HG03139 (cell line): ENCODE data around the gene XIRP2.

Experiments used
- ATAC-seq: cut with Tn5 transposase; IDR thresholded peaks from one replicate; pipeline ENCODE4 v1.9.1; 2021; ENCODE audit not compliant: unreplicated experiment

Gene XIRP2

GRCh38 chr2:167275046-167275445 lies 386.8 kb downstream of the XIRP2 start:
- no peak for ATAC-seq

DNA sequence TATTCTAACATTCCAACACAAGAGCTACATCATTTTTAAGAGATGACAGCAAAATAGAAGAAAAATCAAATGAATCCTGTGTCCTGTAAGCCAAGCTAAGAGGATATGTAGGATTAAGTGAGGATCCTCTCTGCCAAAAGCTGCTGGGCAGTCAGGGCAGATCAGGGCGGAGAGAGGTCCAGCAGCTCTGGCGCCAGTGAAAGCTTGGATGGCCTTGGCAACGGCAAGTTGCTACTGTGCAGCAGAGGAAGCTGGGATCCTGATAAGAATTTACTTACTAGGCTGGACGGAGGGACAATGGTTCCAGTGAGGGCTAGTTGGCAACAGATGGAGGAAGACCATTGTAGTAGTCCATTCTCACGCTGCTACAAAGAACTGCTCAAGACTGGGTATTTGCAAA lies 391.5 kb downstream of the XIRP2 start:
- no peak for ATAC-seq

DNA sequence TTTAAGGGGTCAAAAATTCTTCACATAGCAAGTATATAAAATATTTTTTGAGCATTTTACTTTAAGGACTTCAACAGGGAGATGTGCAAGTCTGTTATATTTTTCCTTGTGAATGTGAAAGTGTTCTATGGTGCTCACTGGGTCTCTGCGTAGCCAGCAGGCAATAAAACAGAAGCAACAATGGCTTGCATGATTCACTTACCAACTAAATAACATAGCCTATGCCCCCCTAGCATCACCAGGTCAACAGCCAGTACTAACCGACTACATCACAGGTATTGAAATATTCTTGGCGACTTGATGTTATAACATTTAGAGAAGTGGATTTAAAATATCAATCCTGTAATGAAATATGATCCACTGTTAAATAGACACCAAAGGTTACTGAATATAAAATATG lies 398.9 kb downstream of the XIRP2 start:
- no peak for ATAC-seq

- no peak for ATAC-seq
These were observed 401.6 kb downstream of the XIRP2 start for GRCh38 chr2:167289651-167290410.

- peak; percentile 100 for ATAC-seq
These were observed 404.3 kb downstream of the XIRP2 start, which contains the start of gene B3GALT1 for GRCh38 chr2:167292430-167293171. Gene B3GALT1 (plus strand): TSS chr2:167293001.

GRCh38 chr2:167293172-167293781 lies 405.0 kb downstream of the XIRP2 start:
- no peak for ATAC-seq

DNA sequence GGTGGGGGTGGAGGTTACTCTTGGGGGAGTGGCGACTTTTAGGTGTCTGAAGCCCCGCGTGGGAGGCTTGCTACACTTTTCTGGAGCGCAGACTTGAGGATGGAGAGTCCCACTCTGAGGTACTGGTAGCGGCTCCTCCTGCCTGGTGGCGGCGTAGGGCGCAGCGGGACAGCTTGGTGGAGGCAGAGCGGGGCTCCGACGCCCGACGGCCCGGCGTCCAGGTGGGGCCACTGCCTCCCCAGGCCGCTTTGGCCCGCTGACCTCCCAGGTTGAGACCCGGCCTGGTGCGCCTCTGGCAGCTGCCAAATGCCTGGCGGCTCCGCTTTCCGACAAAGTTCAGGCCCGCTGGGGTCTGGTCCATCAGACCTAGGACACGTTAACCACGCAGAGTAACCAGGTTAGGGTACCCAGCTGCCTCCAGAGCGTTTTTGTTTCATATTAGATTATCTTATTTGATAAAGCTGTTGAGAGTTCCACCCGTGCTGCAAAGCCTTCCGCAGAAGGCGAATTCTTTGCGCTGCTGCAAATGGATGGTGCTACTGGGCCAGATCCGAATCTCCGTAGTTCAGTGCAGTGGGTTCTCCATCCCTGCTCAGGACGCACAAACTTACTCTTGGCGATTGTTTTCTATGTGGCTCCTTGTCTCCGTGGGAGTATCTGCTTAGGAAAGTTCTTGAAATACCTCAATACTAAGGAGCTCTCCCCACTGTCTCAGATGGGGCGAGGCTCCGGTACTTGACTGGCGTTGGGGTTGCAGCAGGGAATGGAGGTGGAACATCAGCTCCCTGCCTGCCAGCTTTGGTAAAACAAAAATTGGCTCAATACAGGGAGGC lies 405.9 kb downstream of the XIRP2 start:
- ATAC-seq, result no peak

DNA sequence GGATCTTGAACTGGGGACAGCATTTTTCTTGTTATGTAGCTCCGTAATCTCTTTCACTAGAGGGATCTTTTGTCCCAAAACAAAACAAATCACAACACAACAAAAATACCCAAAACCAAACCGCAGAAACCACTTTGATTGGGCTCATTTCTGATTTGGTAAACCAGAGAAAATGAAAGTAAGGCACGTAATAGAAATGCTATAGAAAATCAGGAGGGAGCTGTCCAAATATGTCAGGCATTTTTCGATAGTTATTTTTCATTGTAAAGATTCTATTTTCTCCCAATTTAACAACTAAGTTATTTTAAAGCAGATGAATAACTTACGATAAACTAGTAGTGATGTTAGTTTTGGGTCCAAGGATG lies 406.5 kb downstream of the XIRP2 start:
- no peak for ATAC-seq

- no peak for ATAC-seq
These were observed 409.0 kb downstream of the XIRP2 start for GRCh38 chr2:167297292-167297691.

- ATAC-seq, result no peak
These were observed 409.7 kb downstream of the XIRP2 start for GRCh38 chr2:167298017-167298416.
